IMR-90 (cell line): Measurements from ENCODE around the gene LRRC52. TPM values are rescaled to one million over a fixed set of nuclear protein-coding genes. Genes with fewer than 3 reads are reported as not detected.

Experiments used
- ATAC-seq: fragments of 200-7000 bp; cut with Tn5 transposase; 2 replicates; pipeline ENCODE4 v1.9.1; 2020; ENCODE audit warnings: low read depth, mild to moderate bottlenecking, moderate library complexity
- BruUV-seq: library from RNA; stranded (reverse); fragments of 400-500 nt; replicated peaks from 2 replicates; lab custom pipeline; 2021; lab: Mats Ljungman, UMichigan
- CTCF ChIA-PET: fragments of 300-600 bp; formaldehyde crosslinking; extraction: SDS; loops from one replicate; lab custom pipeline; 2021; ENCODE audit warnings: antibody characterized with exemption; lab: Yijun Ruan, JAX
- POLR2A ChIA-PET: fragments of 300-600 bp; sonication (Branson Sonifier 250); formaldehyde crosslinking; loops from one replicate; lab custom pipeline; 2022; ENCODE audit warnings: antibody characterized with exemption; ENCODE audit not compliant: unreplicated experiment; lab: Charles Lee
- DNase-seq: peaks from one replicate; pipeline ENCODE4 v3.0.0; 2013
- H2AFZ ChIP-seq: replicated peaks from 2 replicates; pipeline ENCODE3; 2013; ENCODE audit warnings: low read length, mild to moderate bottlenecking; ENCODE audit not compliant: poor library complexity
- H2AK5ac ChIP-seq: 2 replicates; pipeline ENCODE4 v1.6.1; 2013; ENCODE audit warnings: low read depth, low read length, inconsistent platforms
- H2AK9ac ChIP-seq: replicated peaks from 2 replicates; pipeline ENCODE3; 2013; ENCODE audit warnings: mild to moderate bottlenecking, low read depth, low read length, moderate library complexity; ENCODE audit not compliant: poor library complexity
- H2BK120ac ChIP-seq: 2 replicates; pipeline ENCODE4 v1.6.1; 2013; ENCODE audit warnings: low read depth, low read length, inconsistent platforms
- H2BK15ac ChIP-seq: 3 replicates; pipeline ENCODE4 v1.6.1; 2013; ENCODE audit warnings: low read depth, low read length, inconsistent platforms
- H2BK20ac ChIP-seq: 2 replicates; pipeline ENCODE4 v1.6.1; 2013; ENCODE audit warnings: low read depth, mild to moderate bottlenecking, inconsistent platforms, low read length, moderate library complexity
- H2BK5ac ChIP-seq: 2 replicates; pipeline ENCODE4 v1.6.1; 2013; ENCODE audit warnings: mild to moderate bottlenecking, low read depth, low read length, inconsistent platforms; ENCODE audit not compliant: poor library complexity, severe bottlenecking
- H3K14ac ChIP-seq: replicated peaks from 2 replicates; pipeline ENCODE4 v1.6.1; 2013; ENCODE audit warnings: low read depth, low read length, inconsistent platforms
- H3K18ac ChIP-seq: 2 replicates; pipeline ENCODE4 v1.6.1; 2013; ENCODE audit warnings: low read depth, low read length, control low read depth
- H3K23ac ChIP-seq: 2 replicates; pipeline ENCODE4 v1.6.1; 2013; ENCODE audit warnings: low read depth, low read length, inconsistent platforms
- H3K27ac ChIP-seq: 2 replicates; pipeline ENCODE4 v1.5.1; 2013; ENCODE audit warnings: mild to moderate bottlenecking, control low read depth, low read length; ENCODE audit not compliant: insufficient read depth
- H3K27me3 ChIP-seq: 2 replicates; pipeline ENCODE4 v1.6.1; 2013; ENCODE audit warnings: low read length; ENCODE audit not compliant: control insufficient read depth, insufficient read depth
- H3K36me3 ChIP-seq: 2 replicates; pipeline ENCODE4 v1.6.1; 2013; ENCODE audit warnings: low read length, mixed read lengths; ENCODE audit not compliant: control insufficient read depth, insufficient read depth
- H3K4ac ChIP-seq: 2 replicates; pipeline ENCODE4 v1.6.1; 2013; ENCODE audit warnings: low read depth, low read length, inconsistent platforms
- H3K4me1 ChIP-seq: 2 replicates; pipeline ENCODE4 v1.6.1; 2013; ENCODE audit warnings: low read length, mixed read lengths; ENCODE audit not compliant: control insufficient read depth, insufficient read depth
- H3K4me2 ChIP-seq: 2 replicates; pipeline ENCODE4 v1.6.1; 2013; ENCODE audit warnings: low read depth, mild to moderate bottlenecking, control low read depth, low read length, moderate library complexity
- H3K4me3 ChIP-seq: 2 replicates; pipeline ENCODE4 v1.5.1; 2013; ENCODE audit warnings: low read depth, mild to moderate bottlenecking, control low read depth, low read length, moderate library complexity; ENCODE audit not compliant: insufficient read depth
- H3K56ac ChIP-seq: 2 replicates; pipeline ENCODE4 v1.6.1; 2013; ENCODE audit warnings: low read length, inconsistent platforms; ENCODE audit not compliant: insufficient read depth; ENCODE audit errors: extremely low read depth
- H3K79me1 ChIP-seq, 2 experiments: 2 replicates each; pipeline ENCODE4 v1.6.1; 2013; ENCODE audit warnings: low read length in 2 of 2, inconsistent platforms in 1 of 2, low read depth in 1 of 2
- H3K9ac ChIP-seq: 2 replicates; pipeline ENCODE4 v1.6.1; 2013; ENCODE audit warnings: low read depth, low read length, control low read depth
- H3K9me1 ChIP-seq: 2 replicates; pipeline ENCODE4 v1.6.1; 2013; ENCODE audit warnings: low read length, inconsistent platforms; ENCODE audit not compliant: insufficient read depth
- H3K9me3 ChIP-seq: 2 replicates; pipeline ENCODE4 v1.6.1; 2013; ENCODE audit warnings: low read length; ENCODE audit not compliant: control insufficient read depth, insufficient read depth
- H4K20me1 ChIP-seq: 2 replicates; pipeline ENCODE4 v1.6.1; 2013; ENCODE audit warnings: low read length, inconsistent platforms; ENCODE audit not compliant: insufficient read depth
- H4K5ac ChIP-seq: 2 replicates; pipeline ENCODE4 v1.6.1; 2013; ENCODE audit warnings: mild to moderate bottlenecking, low read depth, low read length, control low read depth
- H4K8ac ChIP-seq, 2 experiments: 2 replicates each; pipeline ENCODE4 v1.6.1; 2013; ENCODE audit warnings: low read depth in 2 of 2, low read length in 2 of 2, control low read depth in 1 of 2, inconsistent platforms in 1 of 2
- H4K91ac ChIP-seq: 2 replicates; pipeline ENCODE4 v1.6.1; 2013; ENCODE audit warnings: low read depth, low read length, inconsistent platforms; ENCODE audit not compliant: insufficient read depth
- BHLHE40 ChIP-seq: fragments of 150-350 bp; IDR thresholded peaks from 2 replicates; pipeline ENCODE4 v1.6.1; 2016; ENCODE audit warnings: mild to moderate bottlenecking, low read depth, low read length
- CEBPB ChIP-seq: IDR thresholded peaks from 2 replicates; pipeline ENCODE4 v1.6.1; 2012; ENCODE audit warnings: low read depth, low read length, improper control_type of control experiment
- FOS ChIP-seq: fragments of 150-350 bp; IDR thresholded peaks from 2 replicates; pipeline ENCODE4 v1.6.1; 2016; ENCODE audit warnings: low read depth, low read length
- MAZ ChIP-seq: IDR thresholded peaks from 2 replicates; pipeline ENCODE4 v1.6.1; 2012; ENCODE audit warnings: low read depth, mild to moderate bottlenecking, low read length, improper control_type of control experiment, moderate library complexity, borderline replicate concordance
- MXI1 ChIP-seq: IDR thresholded peaks from 2 replicates; pipeline ENCODE4 v1.6.1; 2012; ENCODE audit warnings: low read depth, mild to moderate bottlenecking, low read length, moderate library complexity, borderline replicate concordance
- NFE2L2 ChIP-seq: fragments of 150-350 bp; IDR thresholded peaks from 2 replicates; pipeline ENCODE4 v1.6.1; 2016; ENCODE audit warnings: low read depth, mild to moderate bottlenecking, low read length
- POLR2A ChIP-seq: IDR thresholded peaks from 2 replicates; pipeline ENCODE4 v1.6.1; 2012; ENCODE audit warnings: mild to moderate bottlenecking, low read depth, low read length
- RCOR1 ChIP-seq: IDR thresholded peaks from 2 replicates; pipeline ENCODE4 v1.6.1; 2012; ENCODE audit warnings: mild to moderate bottlenecking, low read length, improper control_type of control experiment; ENCODE audit not compliant: insufficient replicate concordance
- RFX5 ChIP-seq: IDR thresholded peaks from 2 replicates; pipeline ENCODE4 v1.8.0; 2012; ENCODE audit warnings: low read depth, mild to moderate bottlenecking, low read length, moderate library complexity
- SMC3 ChIP-seq: fragments of 150-350 bp; IDR thresholded peaks from 2 replicates; pipeline ENCODE4 v1.6.1; 2016; ENCODE audit warnings: low read depth, mild to moderate bottlenecking, antibody characterized with exemption, low read length, moderate library complexity
- WGBS, 2 experiments: methylation state at CpG; one replicate each; pipeline versions ENCODE4 v1.1.5 to v1.1.7; 2013; ENCODE audit warnings: missing lambda C conversion rate in 2 of 2; ENCODE audit not compliant: insufficient read length in 1 of 2; ENCODE audit errors: extremely low coverage in 2 of 2; 5-methylcytosine and 5-hydroxymethylcytosine counted together
- dilution Hi-C: fragments of 300-500 bp; cut with HindIII; formaldehyde crosslinking; loops from one replicate; pipeline ENCODE4 v1.14.3; 2018; ENCODE audit warnings: low sequenced_read_pairs; ENCODE audit not compliant: unreplicated experiment
- in situ Hi-C: fragments of 300-500 bp; cut with MboI; formaldehyde crosslinking; loops from 3 replicates; pipeline ENCODE4 v1.14.3; 2019; ENCODE audit warnings: low sequenced_read_pairs, inconsistent platforms, mixed read lengths
- intact Hi-C: fragments of 100-400 bp; cut with micrococcal nuclease; formaldehyde crosslinking; loops from 2 replicates; pipeline ENCODE4 v1.10.0; 2022
- polyA plus RNA-seq, 3 experiments: library from polyadenylated mRNA; depleted of rRNA; stranded (reverse); fragments of >200 nt; gene quantifications; 2 replicates each; pipeline ENCODE4 v1.2.3, GENCODE V29; 2012; ENCODE audit warnings: low replicate concordance in 1 of 3
- total RNA-seq: library from RNA; depleted of rRNA; stranded (reverse); fragments of >200 nt; gene quantifications from 2 replicates; pipeline ENCODE4 v1.2.3, GENCODE V29; 2012
- TF ChIP-seq, protein P1 (sequence below): fragments of 150-350 bp; IDR thresholded peaks from 2 replicates; pipeline ENCODE4 v1.6.1; 2017; ENCODE audit warnings: mild to moderate bottlenecking, antibody characterized with exemption, low read length, low read depth

The LRRC52 gene
- total and polyA plus RNA-seq, 2 of the 4 experiments (the other 2 are of a cell fraction), result not detected

DNA sequence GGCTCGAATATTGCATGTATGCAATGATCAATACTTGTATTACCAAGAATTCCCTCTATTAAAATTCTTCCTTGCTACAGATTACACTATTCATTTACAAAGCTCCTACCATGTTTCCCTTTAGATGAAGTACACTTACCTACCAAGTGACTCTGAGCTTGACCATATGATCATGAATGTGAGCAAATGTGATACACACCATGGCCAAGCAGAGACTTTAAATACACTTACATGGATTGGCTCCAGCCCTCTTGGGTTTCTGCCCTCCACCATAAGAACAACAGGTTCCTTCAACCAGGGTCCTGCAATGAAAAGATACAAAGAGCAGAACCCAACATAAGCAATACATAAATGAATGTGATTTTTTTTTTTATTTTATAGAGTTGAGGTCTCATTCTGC lies 30.0 kb downstream of the LRRC52 start:
- Histone ChIP-seq H3K27me3 (no peaks in the 10 kb centered on the region), H2BK20ac (no peak overlapping the region), H3K14ac (no peak overlapping the region), H3K9me3 (no peaks in the 10 kb centered on the region), H4K8ac (no peak overlapping the region), H3K79me1 (no peaks in the 10 kb centered on the region), H3K9me1 (no peaks in the 10 kb centered on the region), H3K4ac (no peak overlapping the region), H2BK5ac (no peak overlapping the region), H4K5ac (no peak overlapping the region), H3K9ac (no peak overlapping the region), H3K23ac (no peak overlapping the region), H2AK9ac (no peak overlapping the region), H3K27ac (no peak overlapping the region), H3K4me2 (no peak overlapping the region), H3K36me3 (no peaks in the 10 kb centered on the region), H2BK15ac (no peak overlapping the region), H3K18ac (no peak overlapping the region), H4K20me1 (no peaks in the 10 kb centered on the region), H3K4me1 (no peaks in the 10 kb centered on the region), H4K91ac (no peak overlapping the region), H2AFZ (no peak overlapping the region), H3K4me3 (no peak overlapping the region), H3K56ac (no peak overlapping the region), H2AK5ac (no peak overlapping the region), H2BK120ac (no peak overlapping the region)
- BruUV-seq, result no TSS peak
- ChIA-PET CTCF (no interaction called here), POLR2A (no interaction called here)
- TF ChIP-seq RFX5 (no peak), RCOR1 (no peak), POLR2A (no peak), CEBPB (no peak), SMC3 (no peak), MAZ (no peak), MXI1 (no peak), NFE2L2 (no peak), FOS (no peak), BHLHE40 (no peak)
- TF ChIP-seq, protein P1, sequence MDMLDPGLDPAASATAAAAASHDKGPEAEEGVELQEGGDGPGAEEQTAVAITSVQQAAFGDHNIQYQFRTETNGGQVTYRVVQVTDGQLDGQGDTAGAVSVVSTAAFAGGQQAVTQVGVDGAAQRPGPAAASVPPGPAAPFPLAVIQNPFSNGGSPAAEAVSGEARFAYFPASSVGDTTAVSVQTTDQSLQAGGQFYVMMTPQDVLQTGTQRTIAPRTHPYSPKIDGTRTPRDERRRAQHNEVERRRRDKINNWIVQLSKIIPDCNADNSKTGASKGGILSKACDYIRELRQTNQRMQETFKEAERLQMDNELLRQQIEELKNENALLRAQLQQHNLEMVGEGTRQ, result no peak
- in situ Hi-C loops (no loop called here), dilution Hi-C loops (no loop called here), intact Hi-C loops (no loop called here)
- DNase-seq (no peak), ATAC-seq (no peak)
- WGBS, 2 experiments, result no CpG with 5 or more reads among the region's 1 CpG
